Upper lobe of left lung (tissue), 6 donors: ENCODE measurements around the gene UNC13B. TPM values are rescaled to one million over a fixed set of nuclear protein-coding genes. Genes with fewer than 3 reads are reported as not detected.
A peak's percentile ranks its signal among the peaks of the same experiment; 100 is the strongest.
"Not testable (repeated sequence)": the region's sequence is repeated elsewhere in the genome, so short reads cannot be mapped to it uniquely, and the experiment has no call there.

Experiments
- ATAC-seq, 2 donors: fragments of 200-7000 bp; cut with Tn5 transposase; one replicate each; pipeline ENCODE4 v1.9.1; 2022; ENCODE audit warnings: mild to moderate bottlenecking in 2 of 2, moderate library complexity in 2 of 2; ENCODE audit not compliant: low FRiP score in 2 of 2
- DNase-seq, 2 donors: peaks; one replicate each; pipeline ENCODE4 v3.0.0-alpha.2; 2019 to 2020
- H3K27ac ChIP-seq, 4 donors: fragments of 200-600 bp; sonication (generic); one replicate each; pipeline ENCODE4 v1.5.1; 2016 to 2019
- H3K27me3 ChIP-seq, 4 donors: fragments of 200-600 bp; sonication (generic); one replicate each; pipeline ENCODE4 v1.5.1; 2017 to 2019
- H3K36me3 ChIP-seq, 4 donors: fragments of 200-600 bp; sonication (generic); one replicate each; pipeline ENCODE4 v1.5.1; 2016 to 2019
- H3K4me1 ChIP-seq, 4 donors: fragments of 200-600 bp; sonication (generic); one replicate each; pipeline ENCODE4 v1.5.1; 2018 to 2019
- H3K4me3 ChIP-seq, 4 donors: fragments of 200-600 bp; sonication (generic); one replicate each; pipeline ENCODE4 v1.5.1; 2017 to 2019; ENCODE audit warnings: mild to moderate bottlenecking in 2 of 4, moderate library complexity in 1 of 4
- H3K9me3 ChIP-seq, 4 donors: fragments of 200-600 bp; sonication (generic); one replicate each; pipeline ENCODE4 v1.5.1; 2018 to 2019
- EP300 ChIP-seq, 4 donors: sonication (generic); formaldehyde crosslinking; IDR thresholded peaks; one replicate each; pipeline ENCODE4 v1.5.1; 2017; ENCODE audit warnings: antibody characterized with exemption in 4 of 4, control low read depth in 2 of 4
- POLR2A ChIP-seq, 4 donors: fragments of 450-650 bp; IDR thresholded peaks; one replicate each; pipeline ENCODE4 v1.5.1; 2016 to 2017; ENCODE audit warnings: antibody characterized with exemption in 4 of 4, mild to moderate bottlenecking in 2 of 4
- POLR2AphosphoS5 ChIP-seq, 2 donors: sonication (generic); formaldehyde crosslinking; IDR thresholded peaks; one replicate each; pipeline ENCODE4 v1.5.1; 2017; ENCODE audit warnings: antibody characterized with exemption in 2 of 2
- WGBS, 2 donors: methylation state at CpG; one replicate each; pipeline ENCODE4 v1.1.5; 2017 to 2018; 5-methylcytosine and 5-hydroxymethylcytosine counted together
- total RNA-seq, 6 donors: library from RNA; depleted of rRNA in 4 of 6; stranded (reverse); fragments of >200 nt in 4 of 6; gene quantifications; one replicate each; pipeline versions ENCODE4 v1.1.0 to v1.2.1, GENCODE V29; 2016 to 2021
- TF ChIP-seq, protein P1 (sequence below), 6 experiments: fragments of 450-650 bp in 4 of 6; fragments of 200-600 bp in 2 of 6; sonication (generic) in 2 of 6; IDR thresholded peaks; one replicate each; pipeline ENCODE4 v1.5.1; 2016 to 2019; ENCODE audit warnings: antibody characterized with exemption in 6 of 6
- donor health status: DM: no; HTN: no; CAD: no; lungs with moderate emphysema.
- donor health status: DM: no; HTN: yes; CAD: no; lungs with severe emphysema.

UNC13B gene
- total RNA-seq, 6 donors from 2014 or later: 68.3 to 300 (median 151) TPM

DNA sequence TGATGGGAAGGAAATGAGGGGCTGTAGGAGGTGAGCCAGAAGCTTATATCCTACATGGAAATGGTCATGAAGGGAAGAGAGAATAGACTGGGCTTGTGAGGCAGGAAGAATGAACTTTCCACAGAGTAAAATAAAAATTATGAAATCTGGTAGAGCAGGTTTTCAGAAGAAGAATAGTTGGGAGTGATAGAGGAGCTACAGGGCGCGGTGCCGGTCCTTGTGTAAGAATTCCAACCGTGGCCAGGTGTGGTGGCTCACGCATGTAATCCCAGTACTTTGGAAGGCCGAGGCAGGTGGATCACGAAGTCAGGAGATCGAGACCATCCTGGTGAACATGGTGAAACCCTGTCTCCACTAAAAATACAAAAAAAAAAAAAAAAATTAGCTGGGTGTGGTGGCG lies 8.9 kb upstream of the UNC13B start:
- no peak overlapping the region for H3K4me3 ChIP-seq
- TF ChIP-seq, protein P1, sequence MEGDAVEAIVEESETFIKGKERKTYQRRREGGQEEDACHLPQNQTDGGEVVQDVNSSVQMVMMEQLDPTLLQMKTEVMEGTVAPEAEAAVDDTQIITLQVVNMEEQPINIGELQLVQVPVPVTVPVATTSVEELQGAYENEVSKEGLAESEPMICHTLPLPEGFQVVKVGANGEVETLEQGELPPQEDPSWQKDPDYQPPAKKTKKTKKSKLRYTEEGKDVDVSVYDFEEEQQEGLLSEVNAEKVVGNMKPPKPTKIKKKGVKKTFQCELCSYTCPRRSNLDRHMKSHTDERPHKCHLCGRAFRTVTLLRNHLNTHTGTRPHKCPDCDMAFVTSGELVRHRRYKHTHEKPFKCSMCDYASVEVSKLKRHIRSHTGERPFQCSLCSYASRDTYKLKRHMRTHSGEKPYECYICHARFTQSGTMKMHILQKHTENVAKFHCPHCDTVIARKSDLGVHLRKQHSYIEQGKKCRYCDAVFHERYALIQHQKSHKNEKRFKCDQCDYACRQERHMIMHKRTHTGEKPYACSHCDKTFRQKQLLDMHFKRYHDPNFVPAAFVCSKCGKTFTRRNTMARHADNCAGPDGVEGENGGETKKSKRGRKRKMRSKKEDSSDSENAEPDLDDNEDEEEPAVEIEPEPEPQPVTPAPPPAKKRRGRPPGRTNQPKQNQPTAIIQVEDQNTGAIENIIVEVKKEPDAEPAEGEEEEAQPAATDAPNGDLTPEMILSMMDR (IDR thresholded peaks at IDR 0.05): no peak
- TF ChIP-seq POLR2AphosphoS5 (IDR thresholded peaks at IDR 0.05) (no peak), EP300 (IDR thresholded peaks at IDR 0.05) (no peak), POLR2A (IDR thresholded peaks at IDR 0.05) (no peak)
- ATAC-seq (no peak), DNase-seq (no peak)
- 70 to 75% methylated on average over 9 of the region's 9 CpGs for WGBS, 2 donors
- H3K9me3 ChIP-seq: peaks cover 11 to 27% (median 18%) of the 10 kb centered on the region in 4 donors
- H3K27ac ChIP-seq: no peak overlapping the region
- H3K36me3 ChIP-seq: no peaks in the 10 kb centered on the region
- no peaks in the 10 kb centered on the region for H3K4me1 ChIP-seq
- H3K27me3 ChIP-seq: no peaks in the 10 kb centered on the region

DNA sequence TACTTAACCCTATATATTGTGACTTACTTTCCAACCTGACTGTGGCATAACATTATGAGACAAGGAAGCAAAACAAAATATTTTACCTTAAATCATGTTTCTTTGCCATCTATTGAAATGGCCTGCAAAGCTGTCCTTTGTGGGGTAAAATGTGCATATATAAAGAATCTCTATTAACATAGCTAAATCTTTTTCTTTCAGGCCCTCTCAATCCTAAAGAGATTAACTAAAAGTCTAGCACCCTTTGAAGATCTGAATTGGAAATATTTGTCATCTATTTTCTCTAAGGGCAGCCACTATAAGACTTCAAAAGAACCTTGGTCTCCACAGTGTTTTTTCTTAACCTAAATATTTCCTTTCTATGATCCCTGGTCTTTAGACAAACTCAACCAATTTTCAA lies 5.0 kb upstream of the UNC13B start:
- no peak overlapping the region for H3K27ac ChIP-seq
- no peaks in the 10 kb centered on the region for H3K36me3 ChIP-seq
- peaks cover 0 to 5% (median 2%) of the 10 kb centered on the region in 4 donors for H3K4me1 ChIP-seq
- DNase-seq (no peak), ATAC-seq (no peak)
- no peaks in the 10 kb centered on the region for H3K9me3 ChIP-seq
- no peaks in the 10 kb centered on the region for H3K27me3 ChIP-seq
- H3K4me3 ChIP-seq: no peak overlapping the region
- no peak for TF ChIP-seq POLR2A (IDR thresholded peaks at IDR 0.05)
- TF ChIP-seq POLR2AphosphoS5 (IDR thresholded peaks at IDR 0.05): no peak
- no peak for TF ChIP-seq EP300 (IDR thresholded peaks at IDR 0.05)
- TF ChIP-seq, protein P1 (IDR thresholded peaks at IDR 0.05): no peak

DNA sequence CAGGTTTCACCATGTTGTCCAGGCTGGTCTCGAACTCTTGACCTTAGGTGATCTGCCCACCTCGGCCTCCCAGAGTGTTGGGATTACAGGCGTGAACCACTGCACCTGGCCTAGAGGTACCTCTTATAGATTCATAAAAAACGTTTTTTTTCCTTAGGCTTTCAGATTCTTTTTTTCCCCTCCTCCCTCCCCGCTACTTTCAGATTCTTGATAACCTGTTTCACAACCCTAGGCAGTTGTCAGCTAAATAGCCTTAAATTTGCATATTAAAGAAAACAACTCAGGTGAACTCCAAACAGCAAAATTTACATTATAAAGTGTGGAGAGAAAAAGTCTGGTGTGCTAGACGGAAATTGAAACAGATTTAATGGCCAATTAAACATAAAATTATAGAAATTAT lies 4.0 kb upstream of the UNC13B start:
- H3K27ac ChIP-seq, H3K36me3 ChIP-seq, H3K4me3 ChIP-seq, H3K4me1 ChIP-seq, H3K9me3 ChIP-seq, DNase-seq, ATAC-seq, H3K27me3 ChIP-seq: not testable (repeated sequence)
- WGBS, 2 donors: 73 to 74% methylated on average over 6 of the region's 6 CpGs

DNA sequence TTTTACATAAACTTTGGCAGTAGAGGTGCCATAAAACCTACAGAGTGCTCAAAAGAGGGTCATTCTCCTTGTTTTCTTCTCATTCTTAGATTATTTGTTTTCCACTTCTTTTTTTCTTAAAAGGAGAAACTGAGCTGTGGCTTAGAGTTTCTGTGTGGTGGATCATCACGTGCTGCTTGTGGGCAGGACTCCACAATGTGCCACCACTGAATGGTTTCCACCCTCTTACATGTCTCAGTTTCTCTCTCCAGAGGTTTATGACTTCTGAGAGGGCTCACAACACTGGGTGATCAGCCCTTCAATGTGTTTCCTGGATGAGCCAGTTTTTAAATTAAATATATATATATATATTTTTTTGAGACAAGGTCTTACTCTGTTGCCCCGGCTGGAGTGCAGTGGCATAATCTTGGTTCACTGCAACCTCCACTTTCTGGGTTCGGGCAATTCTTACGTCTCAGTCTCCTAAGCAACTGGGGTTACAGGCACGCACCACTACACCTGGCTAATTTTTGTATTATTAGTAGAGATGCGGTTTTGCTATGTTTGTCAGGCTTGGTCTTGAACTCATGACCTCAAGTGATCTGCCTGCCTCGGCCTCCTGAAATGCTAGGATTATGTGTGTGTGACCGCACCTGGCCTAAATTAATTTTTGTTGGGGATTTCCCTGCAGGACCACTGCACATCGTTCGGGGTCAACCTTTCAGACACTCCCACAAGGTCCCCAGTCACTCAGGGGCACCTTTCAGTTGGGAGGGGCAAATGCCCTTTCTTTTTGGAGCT lies 3.1 kb upstream of the UNC13B start:
- WGBS, 2 donors: 89% methylated on average over 10 of the region's 10 CpGs
- DNase-seq (no peak), ATAC-seq (no peak)
- Histone ChIP-seq H3K4me3 (no peak overlapping the region), H3K4me1 (peaks cover 3 to 18% (median 4%) of the 10 kb centered on the region in 4 donors), H3K27ac (no peak overlapping the region), H3K9me3 (no peaks in the 10 kb centered on the region), H3K36me3 (no peaks in the 10 kb centered on the region), H3K27me3 (no peaks in the 10 kb centered on the region)
- TF ChIP-seq POLR2A (IDR thresholded peaks at IDR 0.05) (no peak), POLR2AphosphoS5 (IDR thresholded peaks at IDR 0.05) (no peak)
- TF ChIP-seq, protein P1 (IDR thresholded peaks at IDR 0.05): no peak

DNA sequence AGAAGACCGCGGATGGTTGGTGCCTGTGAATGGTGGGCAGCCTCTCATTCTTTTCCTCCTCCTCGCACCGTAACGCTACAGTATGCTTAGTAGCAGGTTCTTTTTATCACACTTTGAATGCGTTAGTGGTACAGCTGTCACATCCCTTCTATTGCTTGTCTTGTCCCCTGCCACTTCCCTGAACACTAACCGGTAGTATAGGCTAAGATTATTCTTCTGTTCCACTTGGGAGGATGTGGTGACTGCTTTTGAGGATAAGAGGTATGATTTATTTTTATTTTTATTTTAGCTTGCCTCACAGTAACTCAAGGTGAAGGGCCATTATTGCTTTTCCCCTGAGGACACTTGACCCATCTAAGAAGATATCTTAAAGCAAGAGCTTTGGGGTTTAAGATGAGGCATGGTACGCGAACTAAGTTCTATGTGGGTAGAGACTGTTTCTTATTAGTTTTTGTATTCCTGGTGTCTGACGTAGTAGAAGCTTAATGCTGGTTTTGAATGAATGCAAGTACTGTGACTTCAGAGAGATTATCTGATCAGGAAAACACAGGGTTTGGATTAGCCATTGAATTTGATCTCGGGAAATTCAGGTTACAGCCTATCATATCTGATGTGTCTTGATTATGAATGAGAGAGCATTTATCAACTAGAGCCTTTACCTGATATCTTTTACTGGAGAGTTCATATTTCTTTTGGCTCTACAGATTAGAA lies 951 bp downstream of the UNC13B start:
- Histone ChIP-seq H3K4me1 (peaks cover 8 to 30% (median 15%) of the 10 kb centered on the region in 4 donors), H3K4me3 (peak overlapping the region; percentile 63 to 87 (median 76)), H3K9me3 (no peaks in the 10 kb centered on the region), H3K27ac (peak overlapping the region; percentile 87 to 96 (median 94)), H3K27me3 (no peaks in the 10 kb centered on the region), H3K36me3 (no peaks in the 10 kb centered on the region)
- 14 to 21% methylated on average over 11 of the region's 11 CpGs for WGBS, 2 donors
- no peak for DNase-seq
- no peak for TF ChIP-seq POLR2AphosphoS5 (IDR thresholded peaks at IDR 0.05)
- TF ChIP-seq POLR2A (IDR thresholded peaks at IDR 0.05): no peak
- TF ChIP-seq EP300 (IDR thresholded peaks at IDR 0.05): no peak
- TF ChIP-seq, protein P1 (IDR thresholded peaks at IDR 0.05): no peak
- ATAC-seq: no peak
